NCI-H128 (cell line): ENCODE data around the gene CD9.

Experiments used
- DNase-seq: peaks from one replicate; lab custom pipeline; 2025; ENCODE audit not compliant: unreplicated experiment; lab: John Stamatoyannopoulos, UW

Gene CD9

GRCh38 chr12:6236641-6236940 lies 36.4 kb downstream of the CD9 start:
- no peak for DNase-seq

GRCh38 chr12:6237830-6238229 lies 37.6 kb downstream of the CD9 start:
- no peak for DNase-seq

DNA sequence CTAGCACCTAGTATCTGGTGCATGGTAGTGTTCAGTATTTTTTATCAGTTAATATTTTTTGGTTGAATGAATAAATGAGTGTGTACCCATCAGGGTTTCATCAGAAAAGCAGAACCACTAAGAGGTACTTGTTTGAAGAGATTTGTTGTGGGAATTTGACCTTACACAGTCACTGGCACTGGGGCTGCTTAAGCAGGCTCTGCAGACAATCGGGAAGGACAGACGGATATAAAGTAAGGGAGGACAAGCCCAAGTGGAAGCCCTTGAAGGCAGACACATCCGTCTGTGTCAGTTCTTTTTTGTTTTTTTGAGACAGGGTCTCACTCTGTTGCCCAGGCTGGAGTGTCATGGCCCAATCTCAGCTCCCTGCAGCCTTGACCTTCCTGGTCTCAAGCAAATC lies 38.7 kb downstream of the CD9 start:
- no peak for DNase-seq

DNA sequence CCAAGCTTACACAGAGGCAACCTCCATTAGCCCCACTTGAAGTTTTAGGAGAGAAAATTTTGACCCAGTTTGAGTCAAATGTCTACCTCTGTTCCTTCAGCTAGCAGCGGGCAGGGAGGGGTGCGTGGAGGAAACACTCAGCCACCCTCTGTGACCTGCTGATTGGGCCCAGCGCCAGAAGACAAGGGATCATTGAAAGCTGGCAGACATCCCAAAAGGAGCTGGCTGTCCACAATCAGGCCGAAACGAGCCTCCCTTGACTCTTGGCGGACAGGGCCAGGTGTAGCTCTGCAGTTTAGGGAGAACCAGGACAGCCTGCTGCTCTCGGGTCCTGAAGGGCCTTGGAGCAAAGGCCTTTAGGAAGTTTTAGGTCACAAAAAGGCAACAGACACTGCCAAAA lies 41.3 kb downstream of the CD9 start:
- no peak for DNase-seq

DNA sequence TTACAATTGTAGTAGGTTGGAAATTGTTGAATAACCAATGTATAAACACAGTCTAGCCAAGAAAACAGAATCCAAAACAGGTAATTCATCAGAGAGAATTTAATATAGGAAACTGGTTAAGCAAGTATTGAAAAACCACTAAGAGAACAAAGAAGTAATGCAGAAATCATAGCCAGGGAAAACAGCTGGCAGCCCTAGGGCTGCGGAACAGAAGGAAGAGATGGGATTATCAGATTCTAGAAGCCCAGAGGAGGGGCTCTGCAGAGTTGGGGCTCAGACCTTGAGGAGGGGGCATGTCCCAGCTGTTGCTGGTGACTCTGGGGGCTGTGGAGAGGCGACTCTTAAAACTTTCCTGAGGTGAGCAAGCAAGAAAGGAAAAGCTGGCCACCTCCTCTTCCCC lies 49.4 kb downstream of the CD9 start:
- DNase-seq: no peak

DNA sequence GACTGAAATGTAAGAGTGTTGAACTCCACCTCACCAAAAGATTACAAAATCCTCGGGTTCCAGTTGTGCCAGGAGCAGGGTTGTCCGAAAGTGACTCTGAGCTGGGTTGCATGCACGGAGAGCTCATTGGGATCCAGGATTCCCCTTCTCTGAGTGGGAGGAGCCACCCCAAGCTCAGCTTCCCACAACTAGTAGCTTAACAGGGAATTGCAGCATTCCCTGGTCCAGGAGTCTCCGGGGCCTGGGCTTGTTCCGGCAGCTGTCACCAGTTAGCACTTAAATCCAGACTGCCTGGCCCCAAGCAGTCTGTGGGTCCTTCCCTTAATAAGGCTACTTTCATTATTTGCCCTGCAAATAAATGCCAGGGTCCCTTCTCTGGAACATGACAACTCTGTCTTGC lies 50.1 kb downstream of the CD9 start:
- DNase-seq: no peak

DNA sequence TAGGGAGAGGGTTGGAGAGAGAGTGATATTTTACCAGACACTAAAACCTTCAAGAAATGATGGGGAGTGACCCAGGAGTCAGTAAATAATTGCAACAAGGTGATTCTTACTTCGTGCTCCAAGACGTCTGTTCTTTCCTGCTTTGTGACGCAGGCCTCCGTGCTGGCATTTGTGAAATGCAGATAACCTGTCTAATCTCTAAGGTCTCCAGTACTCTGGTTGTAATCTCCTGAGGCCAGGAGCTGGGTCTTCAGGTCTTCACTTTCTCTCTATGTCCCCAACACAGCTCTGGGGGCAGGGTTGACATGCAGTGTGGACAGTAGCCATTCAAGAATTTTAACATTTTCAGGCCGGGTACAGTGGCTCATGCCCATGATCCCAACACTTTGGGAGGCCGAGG lies 53.1 kb downstream of the CD9 start:
- DNase-seq: no peak

- no peak for DNase-seq
These were observed 54.3 kb downstream of the CD9 start for GRCh38 chr12:6254491-6254890.

GRCh38 chr12:6257007-6257406 lies 56.8 kb downstream of the CD9 start:
- DNase-seq: no peak

GRCh38 chr12:6262211-6262610 lies 62.0 kb downstream of the CD9 start:
- DNase-seq: no peak

GRCh38 chr12:6262623-6263022 lies 62.4 kb downstream of the CD9 start:
- no peak for DNase-seq

DNA sequence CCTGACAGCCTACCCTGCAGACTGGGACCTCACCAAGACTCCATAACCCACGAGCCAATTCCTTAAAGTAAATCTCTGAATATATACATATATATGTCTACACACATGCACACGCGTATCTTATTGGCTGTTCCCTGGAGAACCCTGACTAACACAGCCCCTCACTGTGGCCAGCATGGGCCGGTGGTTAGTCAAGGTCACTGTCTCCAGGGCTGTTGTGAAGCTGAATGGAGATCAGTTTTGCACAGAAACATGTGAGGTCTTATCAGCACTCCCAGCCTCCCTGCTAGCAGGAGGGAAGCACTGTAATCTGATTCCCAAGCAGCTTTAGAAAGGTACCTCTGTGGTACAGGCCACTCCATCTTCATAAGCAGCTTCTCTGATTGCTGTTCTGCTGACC lies 63.7 kb downstream of the CD9 start:
- no peak for DNase-seq

DNA sequence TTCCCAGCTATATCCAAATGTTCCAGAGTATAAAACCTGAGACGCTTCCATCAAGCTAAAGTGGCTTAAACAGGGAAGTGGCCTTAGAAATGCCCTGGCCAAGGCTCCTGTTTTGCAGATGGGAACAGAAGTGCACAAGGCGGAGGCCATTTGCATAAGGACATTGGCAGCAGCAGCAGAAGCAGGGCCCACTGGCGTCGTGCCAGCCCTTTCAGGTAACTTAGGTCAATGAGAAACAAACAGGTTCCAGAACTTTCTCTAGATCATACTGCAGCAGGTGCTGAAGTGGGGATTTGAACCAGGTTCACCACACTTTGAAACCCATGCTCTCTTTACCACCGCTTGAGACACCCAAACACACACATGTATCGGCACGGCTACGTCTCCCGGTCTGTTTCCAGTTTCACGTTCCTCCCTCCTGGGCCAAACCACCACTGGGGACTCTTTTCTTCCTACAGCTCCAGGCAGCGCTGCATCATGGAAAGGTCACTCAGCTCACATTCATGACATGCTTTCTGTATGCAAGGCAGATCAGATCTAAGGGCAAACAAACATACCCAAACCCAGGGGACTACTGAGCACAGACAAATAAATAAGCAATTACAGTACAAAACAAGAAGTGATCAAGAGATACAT lies 64.3 kb downstream of the CD9 start:
- no peak for DNase-seq

GRCh38 chr12:6265038-6265405 lies 64.8 kb downstream of the CD9 start:
- no peak for DNase-seq

DNA sequence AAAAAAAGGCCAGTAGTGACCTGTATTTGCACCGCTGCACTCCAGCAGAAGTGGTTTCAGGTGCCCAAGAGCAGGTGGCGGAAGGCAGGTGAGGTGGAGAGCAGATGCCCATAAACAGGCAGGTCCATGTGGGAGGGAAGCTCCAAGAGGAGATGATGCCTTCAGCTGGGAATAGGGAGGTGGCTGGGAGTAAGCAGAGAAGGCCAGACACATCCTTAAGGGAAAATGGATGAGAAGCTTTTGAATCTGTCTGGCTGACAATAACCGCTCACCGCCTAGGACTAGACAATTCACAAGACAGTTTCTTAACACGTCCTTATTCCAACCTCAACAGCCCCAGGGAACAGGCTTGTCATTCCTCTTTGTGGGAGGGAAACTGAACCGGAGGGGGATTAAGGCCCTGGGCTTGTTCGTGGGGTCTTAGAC lies 66.4 kb downstream of the CD9 start:
- DNase-seq: peak; percentile 57

DNA sequence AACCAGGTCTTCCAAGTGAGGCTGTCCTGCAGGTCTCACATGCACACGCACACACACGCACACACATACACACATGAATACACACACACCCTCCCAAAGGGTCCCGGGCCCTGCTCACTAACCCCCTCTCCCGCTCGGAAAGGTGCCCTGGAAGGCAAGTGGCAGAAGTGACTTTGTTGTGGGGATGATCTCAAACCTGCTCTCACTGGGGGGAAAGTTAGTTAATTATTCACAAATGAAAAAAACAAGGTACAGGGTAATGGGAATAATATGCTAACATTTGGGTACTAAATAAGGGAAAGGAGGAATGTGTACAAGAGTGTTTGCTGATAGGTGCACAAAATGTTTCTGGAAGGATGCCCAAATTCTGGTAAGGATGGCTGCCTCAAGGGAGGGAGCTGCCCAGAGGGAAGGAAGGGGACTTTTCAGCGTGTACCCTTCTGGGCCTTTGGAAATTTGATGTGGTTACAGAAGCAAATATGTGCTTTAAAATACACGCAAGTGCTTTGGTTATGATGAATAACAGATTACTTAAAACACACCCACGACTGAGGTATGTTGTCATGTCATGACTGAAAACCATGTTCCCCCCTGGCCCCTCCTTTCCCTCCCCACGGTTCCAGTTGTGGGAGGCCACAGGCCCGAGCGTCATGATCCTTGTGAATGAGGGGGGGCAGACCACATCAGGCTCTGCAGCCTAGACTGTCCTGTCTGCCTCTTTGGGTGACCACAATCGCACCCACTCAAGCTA lies 66.9 kb downstream of the CD9 start:
- DNase-seq: no peak

- DNase-seq: no peak
These were observed 68.4 kb downstream of the CD9 start for GRCh38 chr12:6268484-6269157.

DNA sequence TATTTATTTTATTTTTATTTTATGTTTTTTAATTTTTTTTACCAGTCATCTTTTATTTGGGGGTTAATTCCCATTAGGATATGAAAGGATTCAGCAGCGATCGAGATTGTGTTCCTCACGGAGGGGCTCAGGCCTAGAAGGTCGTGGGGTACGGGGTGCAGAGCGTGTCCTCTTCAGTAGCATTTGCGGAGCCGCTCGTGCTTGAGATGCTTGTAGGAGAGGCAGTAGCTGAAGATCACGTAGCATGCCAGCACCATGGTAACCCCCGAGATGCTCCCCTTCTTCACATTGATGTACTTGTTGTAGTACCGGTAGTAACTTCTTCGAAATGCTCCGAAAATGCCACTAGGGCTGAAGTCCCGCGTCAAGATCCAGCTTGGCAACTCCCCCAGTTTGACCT lies 69.8 kb downstream of the CD9 start:
- DNase-seq: no peak

DNA sequence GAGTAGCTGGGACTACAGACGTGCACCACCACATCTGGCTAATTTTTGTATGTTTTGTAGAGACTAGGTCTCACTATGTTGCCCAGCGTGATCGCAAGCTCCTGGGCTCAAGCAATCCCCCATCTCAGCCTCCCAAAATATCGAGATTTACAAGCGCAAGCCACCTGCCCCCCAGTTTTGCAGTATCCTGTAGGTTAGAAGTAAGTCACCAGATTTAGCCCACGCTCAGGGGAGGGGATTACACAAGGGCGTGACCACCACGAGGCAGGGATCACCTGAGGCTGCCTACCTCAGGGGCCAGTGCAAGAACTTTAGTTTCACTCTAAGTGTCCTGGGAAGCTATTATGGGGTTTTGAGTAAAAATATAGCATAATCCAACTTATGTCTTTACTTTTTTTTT lies 71.1 kb downstream of the CD9 start:
- DNase-seq: no peak

GRCh38 chr12:6272300-6273204 lies 72.4 kb downstream of the CD9 start:
- no peak for DNase-seq

- DNase-seq: no peak
These were observed 73.0 kb downstream of the CD9 start for GRCh38 chr12:6273205-6273540.
